ENCODE data around the gene CXCL10. TPM values are rescaled to one million over a fixed set of nuclear protein-coding genes. Genes with fewer than 3 reads are reported as not detected.

CXCL10 gene
- total RNA-seq, 2 donors from 2014 or later = 0.62 to 2.9 TPM

Other genes starting within 250 kb of the CXCL10 start
- gene PPEF2, start 121.0 kb downstream of the CXCL10 start, total RNA-seq = not detected
- gene NAAA, start 82.5 kb downstream of the CXCL10 start, total RNA-seq = 10 to 100 TPM; 22.4 to 31.6 TPM
- gene SDAD1, start 32.6 kb downstream of the CXCL10 start, total RNA-seq = 10 to 100 TPM; 42.4 to 46.4 TPM
- gene CXCL9, start 16.0 kb downstream of the CXCL10 start, total RNA-seq = 1 to 10 TPM in 1 of 2 donors, under 1 TPM in 1; 0.94 to 2.7 TPM
- under 1 TPM in 1 of 2 donors, not detected in 1; 0.19 TPM for gene CXCL11, start 12.6 kb upstream of the CXCL10 start, total RNA-seq
- gene ART3, start 51.2 kb upstream of the CXCL10 start, total RNA-seq = not detected
- gene NUP54, start 124.9 kb upstream of the CXCL10 start, total RNA-seq = 10 to 100 TPM; 51.3 to 51.9 TPM
- 1 to 10 TPM; 5.1 to 8.1 TPM for gene SCARB2, start 190.3 kb upstream of the CXCL10 start, total RNA-seq
- not detected for gene FAM47E, start 228.2 kb upstream of the CXCL10 start, total RNA-seq